ENCODE results near the gene ADCY5. TPM values are rescaled to one million over a fixed set of nuclear protein-coding genes. Genes with fewer than 3 reads are reported as not detected.

Gene ADCY5
- total RNA-seq, 1 donor from 2014 or later: not detected

GRCh38 chr3:123373474-123373987 lies 75.4 kb downstream of the ADCY5 start:
- DNase-seq (ENCODE audit: extremely low read depth, low read depth, low spot score): no peak

- DNase-seq (ENCODE audit: extremely low read depth, low read depth, low spot score): no peak
Observed at GRCh38 chr3:123372686-123373473, 76.0 kb downstream of the ADCY5 start.

GRCh38 chr3:123371859-123372685 lies 76.8 kb downstream of the ADCY5 start:
- no peak for DNase-seq (ENCODE audit: extremely low read depth, low read depth, low spot score)

GRCh38 chr3:123371426-123371825 lies 77.5 kb downstream of the ADCY5 start:
- no peak for DNase-seq (ENCODE audit: extremely low read depth, low read depth, low spot score)

- no peak for DNase-seq (ENCODE audit: extremely low read depth, low read depth, low spot score)
Observed at GRCh38 chr3:123370819-123371218, 78.1 kb downstream of the ADCY5 start.

GRCh38 chr3:123369085-123369484 lies 79.8 kb downstream of the ADCY5 start:
- DNase-seq (ENCODE audit: extremely low read depth, low read depth, low spot score): no peak

GRCh38 chr3:123367467-123368154 lies 81.3 kb downstream of the ADCY5 start:
- DNase-seq (ENCODE audit: extremely low read depth, low read depth, low spot score): no peak

- DNase-seq (ENCODE audit: extremely low read depth, low read depth, low spot score): no peak
Observed at GRCh38 chr3:123365450-123366143, 83.3 kb downstream of the ADCY5 start.

GRCh38 chr3:123361071-123361470 lies 87.8 kb downstream of the ADCY5 start:
- DNase-seq (ENCODE audit: extremely low read depth, low read depth, low spot score): no peak

- DNase-seq (ENCODE audit: extremely low read depth, low read depth, low spot score): no peak
Observed at GRCh38 chr3:123357275-123357674, 91.6 kb downstream of the ADCY5 start.

- no peak for DNase-seq (ENCODE audit: extremely low read depth, low read depth, low spot score)
Observed at GRCh38 chr3:123353850-123354233, 95.0 kb downstream of the ADCY5 start.

- DNase-seq (ENCODE audit: extremely low read depth, low read depth, low spot score): no peak
Observed at GRCh38 chr3:123353227-123353849, 95.6 kb downstream of the ADCY5 start.

- no peak for DNase-seq (ENCODE audit: extremely low read depth, low read depth, low spot score)
Observed at GRCh38 chr3:123352134-123352554, 96.7 kb downstream of the ADCY5 start.

- no peak for DNase-seq (ENCODE audit: extremely low read depth, low read depth, low spot score)
Observed at GRCh38 chr3:123351501-123351900, 97.4 kb downstream of the ADCY5 start.

- no peak for DNase-seq (ENCODE audit: extremely low read depth, low read depth, low spot score)
Observed at GRCh38 chr3:123350971-123351370, 97.9 kb downstream of the ADCY5 start.

GRCh38 chr3:123349566-123350435 lies 99.1 kb downstream of the ADCY5 start:
- DNase-seq (ENCODE audit: extremely low read depth, low read depth, low spot score): no peak

GRCh38 chr3:123349201-123349535 lies 99.7 kb downstream of the ADCY5 start:
- no peak for DNase-seq (ENCODE audit: extremely low read depth, low read depth, low spot score)

GRCh38 chr3:123348471-123349200 lies 100.3 kb downstream of the ADCY5 start:
- no peak for DNase-seq (ENCODE audit: extremely low read depth, low read depth, low spot score)

Data from glomerular endothelial cell (primary cell).